ENCODE results near the gene USP33. TPM values are rescaled to one million over a fixed set of nuclear protein-coding genes. Genes with fewer than 3 reads are reported as not detected.

USP33 gene
- total and polyA plus RNA-seq, 9 of the 15 experiments (the other 6 are each of a cell fraction or from before 2014, with no cell fraction given): 22.4 to 83.5 (median 44.7) TPM

DNA sequence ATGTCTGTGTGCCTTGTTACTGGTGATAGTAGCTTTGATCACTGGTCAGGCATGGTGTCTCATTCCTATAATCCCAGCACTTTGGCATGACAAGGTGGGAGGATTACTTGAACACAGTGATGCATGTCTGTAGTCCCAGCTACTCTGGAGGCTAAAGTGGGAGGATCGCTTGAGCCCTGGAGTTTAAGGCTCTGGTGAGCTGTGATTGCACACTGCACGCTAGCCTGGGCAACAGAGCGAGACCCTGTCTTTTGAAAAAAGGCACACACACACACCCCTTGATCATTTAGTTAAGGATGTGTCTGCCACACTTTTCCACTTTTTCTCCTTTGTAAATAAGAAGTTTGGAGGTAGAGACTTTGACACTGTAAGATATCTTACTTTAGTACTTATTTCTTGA lies 34.9 kb upstream of the USP33 start:
- Histone ChIP-seq H3K9me3 (replicated peaks; ENCODE audit: control insufficient read depth, insufficient read depth, low read depth, low read length) (no peaks in the 10 kb centered on the region), H3K4me2 (ENCODE audit: insufficient read depth, low read length) (no peak overlapping the region), H3K4me1 (replicated peaks in 1 of 2; ENCODE audit: control insufficient read depth in 2 of 2, insufficient read depth in 2 of 2, low read length in 2 of 2) (no peaks in the 10 kb centered on the region), H4K20me1 (replicated peaks; ENCODE audit: control insufficient read depth, insufficient read depth, low read length) (no peaks in the 10 kb centered on the region), H2AFZ (ENCODE audit: low read depth, low read length) (no peak overlapping the region), H3K79me2 (ENCODE audit: control insufficient read depth, insufficient read depth, low read length) (no peaks in the 10 kb centered on the region; the same call in 2 of the 3 replicates), H3K27me3 (ENCODE audit: control insufficient read depth in 2 of 2, insufficient read depth in 2 of 2, low read length in 2 of 2) (no peaks in the 10 kb centered on the region), H3K9me1 (ENCODE audit: control insufficient read depth, insufficient read depth, low read length) (no peaks in the 10 kb centered on the region), H3K9ac (ENCODE audit: insufficient read depth in 1 of 2, low read depth in 2 of 2, low read length in 2 of 2) (no peak overlapping the region), H3K4me3 (no peak overlapping the region), H3K36me3 (ENCODE audit: control insufficient read depth, insufficient read depth, low read length) (peaks cover 11% of the 10 kb centered on the region; the same call in 2 of the 3 replicates), H3K27ac (ENCODE audit: extremely low read depth, low read depth, low read length) (no peak overlapping the region)
- 83% methylated on average over 3 of the region's 3 CpGs for WGBS (ENCODE audit: insufficient coverage, low coverage, missing lambda C conversion rate)
- no TSS peak for BruUV-seq (replicated peaks)
- no peak for FAIRE-seq
- POLR2A ChIA-PET: no interaction called here
- in situ Hi-C loops (cut with MboI): no loop called here
- ATAC-seq: no peak; the same call in 2 of the 3 replicates
- intact Hi-C loops (cut with micrococcal nuclease): no loop called here
- DNase-seq (ENCODE audit: extremely low read depth in 1 of 4, low spot score in 3 of 4): no peak
- TF ChIP-seq ZNF584 (CRISPR knock-in tag; IDR thresholded peaks at IDR 0.05; ENCODE audit: low read depth) (no peak), MCM2 (IDR thresholded peaks at IDR 0.05; ENCODE audit: low read depth) (no peak), ZNF165 (CRISPR knock-in tag; IDR thresholded peaks at IDR 0.05; ENCODE audit: borderline replicate concordance) (no peak), MTA2 (IDR thresholded peaks at IDR 0.05; ENCODE audit: low read depth) (no peak), ZFP30 (CRISPR knock-in tag; IDR thresholded peaks at IDR 0.05; ENCODE audit: borderline replicate concordance) (no peak), NELFE (IDR thresholded peaks at IDR 0.05; ENCODE audit: insufficient read depth, insufficient read length) (no peak), ZNF696 (CRISPR knock-in tag; conservative IDR thresholded peaks at IDR 0.05) (no peak), ZKSCAN1 (IDR thresholded peaks at IDR 0.05; ENCODE audit: low read depth, low read length) (no peak)
- TF ChIP-seq, protein P1, sequence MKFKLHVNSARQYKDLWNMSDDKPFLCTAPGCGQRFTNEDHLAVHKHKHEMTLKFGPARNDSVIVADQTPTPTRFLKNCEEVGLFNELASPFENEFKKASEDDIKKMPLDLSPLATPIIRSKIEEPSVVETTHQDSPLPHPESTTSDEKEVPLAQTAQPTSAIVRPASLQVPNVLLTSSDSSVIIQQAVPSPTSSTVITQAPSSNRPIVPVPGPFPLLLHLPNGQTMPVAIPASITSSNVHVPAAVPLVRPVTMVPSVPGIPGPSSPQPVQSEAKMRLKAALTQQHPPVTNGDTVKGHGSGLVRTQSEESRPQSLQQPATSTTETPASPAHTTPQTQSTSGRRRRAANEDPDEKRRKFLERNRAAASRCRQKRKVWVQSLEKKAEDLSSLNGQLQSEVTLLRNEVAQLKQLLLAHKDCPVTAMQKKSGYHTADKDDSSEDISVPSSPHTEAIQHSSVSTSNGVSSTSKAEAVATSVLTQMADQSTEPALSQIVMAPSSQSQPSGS (CRISPR knock-in tag; IDR thresholded peaks at IDR 0.05): no peak
- TF ChIP-seq, protein P2, sequence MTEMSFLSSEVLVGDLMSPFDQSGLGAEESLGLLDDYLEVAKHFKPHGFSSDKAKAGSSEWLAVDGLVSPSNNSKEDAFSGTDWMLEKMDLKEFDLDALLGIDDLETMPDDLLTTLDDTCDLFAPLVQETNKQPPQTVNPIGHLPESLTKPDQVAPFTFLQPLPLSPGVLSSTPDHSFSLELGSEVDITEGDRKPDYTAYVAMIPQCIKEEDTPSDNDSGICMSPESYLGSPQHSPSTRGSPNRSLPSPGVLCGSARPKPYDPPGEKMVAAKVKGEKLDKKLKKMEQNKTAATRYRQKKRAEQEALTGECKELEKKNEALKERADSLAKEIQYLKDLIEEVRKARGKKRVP (CRISPR knock-in tag; IDR thresholded peaks at IDR 0.05): no peak
- TF ChIP-seq, protein P3, sequence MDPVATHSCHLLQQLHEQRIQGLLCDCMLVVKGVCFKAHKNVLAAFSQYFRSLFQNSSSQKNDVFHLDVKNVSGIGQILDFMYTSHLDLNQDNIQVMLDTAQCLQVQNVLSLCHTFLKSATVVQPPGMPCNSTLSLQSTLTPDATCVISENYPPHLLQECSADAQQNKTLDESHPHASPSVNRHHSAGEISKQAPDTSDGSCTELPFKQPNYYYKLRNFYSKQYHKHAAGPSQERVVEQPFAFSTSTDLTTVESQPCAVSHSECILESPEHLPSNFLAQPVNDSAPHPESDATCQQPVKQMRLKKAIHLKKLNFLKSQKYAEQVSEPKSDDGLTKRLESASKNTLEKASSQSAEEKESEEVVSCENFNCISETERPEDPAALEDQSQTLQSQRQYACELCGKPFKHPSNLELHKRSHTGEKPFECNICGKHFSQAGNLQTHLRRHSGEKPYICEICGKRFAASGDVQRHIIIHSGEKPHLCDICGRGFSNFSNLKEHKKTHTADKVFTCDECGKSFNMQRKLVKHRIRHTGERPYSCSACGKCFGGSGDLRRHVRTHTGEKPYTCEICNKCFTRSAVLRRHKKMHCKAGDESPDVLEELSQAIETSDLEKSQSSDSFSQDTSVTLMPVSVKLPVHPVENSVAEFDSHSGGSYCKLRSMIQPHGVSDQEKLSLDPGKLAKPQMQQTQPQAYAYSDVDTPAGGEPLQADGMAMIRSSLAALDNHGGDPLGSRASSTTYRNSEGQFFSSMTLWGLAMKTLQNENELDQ (CRISPR knock-in tag; IDR thresholded peaks at IDR 0.05; ENCODE audit: borderline replicate concordance): no peak
- TF ChIP-seq, protein P4, sequence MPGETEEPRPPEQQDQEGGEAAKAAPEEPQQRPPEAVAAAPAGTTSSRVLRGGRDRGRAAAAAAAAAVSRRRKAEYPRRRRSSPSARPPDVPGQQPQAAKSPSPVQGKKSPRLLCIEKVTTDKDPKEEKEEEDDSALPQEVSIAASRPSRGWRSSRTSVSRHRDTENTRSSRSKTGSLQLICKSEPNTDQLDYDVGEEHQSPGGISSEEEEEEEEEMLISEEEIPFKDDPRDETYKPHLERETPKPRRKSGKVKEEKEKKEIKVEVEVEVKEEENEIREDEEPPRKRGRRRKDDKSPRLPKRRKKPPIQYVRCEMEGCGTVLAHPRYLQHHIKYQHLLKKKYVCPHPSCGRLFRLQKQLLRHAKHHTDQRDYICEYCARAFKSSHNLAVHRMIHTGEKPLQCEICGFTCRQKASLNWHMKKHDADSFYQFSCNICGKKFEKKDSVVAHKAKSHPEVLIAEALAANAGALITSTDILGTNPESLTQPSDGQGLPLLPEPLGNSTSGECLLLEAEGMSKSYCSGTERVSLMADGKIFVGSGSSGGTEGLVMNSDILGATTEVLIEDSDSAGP (CRISPR knock-in tag; IDR thresholded peaks at IDR 0.05): no peak
- CTCF ChIA-PET (ENCODE audit: low intra/inter-chr PET ratio): no interaction called here
